Measurements from ENCODE around the gene TMEM9. TPM values are rescaled to one million over a fixed set of nuclear protein-coding genes. Genes with fewer than 3 reads are reported as not detected.
A peak's percentile ranks its signal among the peaks of the same experiment; 100 is the strongest.

TMEM9 gene
- total RNA-seq, 4 donors from 2014 or later, result 73.6 to 163 (median 117) TPM

- Histone ChIP-seq H3K27ac (no peak overlapping the region), H3K9me3 (no peaks in the 10 kb centered on the region), H3K36me3 (no peaks in the 10 kb centered on the region), H3K4me3 (no peak overlapping the region), H3K4me1 (peaks cover 0 to 7% of the 10 kb centered on the region in 2 donors), H3K27me3 (no peaks in the 10 kb centered on the region)
- no peak for DNase-seq
- no peak for TF ChIP-seq CTCF (IDR thresholded peaks at IDR 0.05)
- TF ChIP-seq POLR2A (IDR thresholded peaks at IDR 0.05), result no peak
- intact Hi-C loops (cut with DNase I; ENCODE audit: low total_unique reads), result no loop called here
Observed at GRCh38 chr1:201156819-201157218, 2.5 kb upstream of the TMEM9 start.

- H3K27me3 ChIP-seq, result no peaks in the 10 kb centered on the region
- no peak overlapping the region for H3K27ac ChIP-seq
- TF ChIP-seq POLR2A (IDR thresholded peaks at IDR 0.05), result no peak
- no peak overlapping the region for H3K4me3 ChIP-seq
- H3K9me3 ChIP-seq, result no peaks in the 10 kb centered on the region
- intact Hi-C loops (cut with DNase I; ENCODE audit: low total_unique reads), result no loop called here
- H3K36me3 ChIP-seq, result no peaks in the 10 kb centered on the region
- DNase-seq, result no peak
- H3K4me1 ChIP-seq, result peaks cover 0 to 7% of the 10 kb centered on the region in 2 donors
Observed at GRCh38 chr1:201156346-201156745, 2.1 kb upstream of the TMEM9 start.

GRCh38 chr1:201155354-201155753, 1.1 kb upstream of the TMEM9 start:
- H3K4me3 ChIP-seq, result no peak overlapping the region
- peaks cover 0 to 7% of the 10 kb centered on the region in 2 donors for H3K4me1 ChIP-seq
- no peaks in the 10 kb centered on the region for H3K27me3 ChIP-seq
- intact Hi-C loops (cut with DNase I; ENCODE audit: low total_unique reads), result no loop called here
- DNase-seq, result no peak
- H3K9me3 ChIP-seq, result no peaks in the 10 kb centered on the region
- H3K27ac ChIP-seq, result no peak overlapping the region
- TF ChIP-seq CTCF (IDR thresholded peaks at IDR 0.05) (no peak), POLR2A (IDR thresholded peaks at IDR 0.05) (no peak)
- no peaks in the 10 kb centered on the region for H3K36me3 ChIP-seq

- Histone ChIP-seq H3K27ac (peak overlapping the region; percentile 76 to 79), H3K27me3 (no peaks in the 10 kb centered on the region), H3K4me3 (peak overlapping the region; percentile 63 to 95), H3K9me3 (no peaks in the 10 kb centered on the region), H3K4me1 (peaks cover 0 to 7% of the 10 kb centered on the region in 2 donors), H3K36me3 (no peaks in the 10 kb centered on the region)
- TF ChIP-seq CTCF (IDR thresholded peaks at IDR 0.05), result no peak
- intact Hi-C loops (cut with DNase I; ENCODE audit: low total_unique reads), result no loop called here
- no peak for DNase-seq
Observed at GRCh38 chr1:201153474-201154388, 543 bp downstream of the TMEM9 start.

GRCh38 chr1:201149400-201149799, 4.9 kb downstream of the TMEM9 start:
- DNase-seq, result no peak
- Histone ChIP-seq H3K9me3 (no peaks in the 10 kb centered on the region), H3K36me3 (no peaks in the 10 kb centered on the region), H3K4me1 (peaks cover 0 to 7% of the 10 kb centered on the region in 2 donors), H3K27me3 (no peaks in the 10 kb centered on the region), H3K27ac (no peak overlapping the region), H3K4me3 (no peak overlapping the region)
- intact Hi-C loops (cut with DNase I; ENCODE audit: low total_unique reads), result no loop called here
- TF ChIP-seq CTCF (IDR thresholded peaks at IDR 0.05) (peak in 2 of 4 experiments; percentile 18 to 19), POLR2A (IDR thresholded peaks at IDR 0.05) (no peak)
